Measurements from ENCODE around the gene WNT7A. TPM values are rescaled to one million over a fixed set of nuclear protein-coding genes. Genes with fewer than 3 reads are reported as not detected.

Gene WNT7A
- total RNA-seq, 1 experiment from 2014 or later, result not detected

DNA sequence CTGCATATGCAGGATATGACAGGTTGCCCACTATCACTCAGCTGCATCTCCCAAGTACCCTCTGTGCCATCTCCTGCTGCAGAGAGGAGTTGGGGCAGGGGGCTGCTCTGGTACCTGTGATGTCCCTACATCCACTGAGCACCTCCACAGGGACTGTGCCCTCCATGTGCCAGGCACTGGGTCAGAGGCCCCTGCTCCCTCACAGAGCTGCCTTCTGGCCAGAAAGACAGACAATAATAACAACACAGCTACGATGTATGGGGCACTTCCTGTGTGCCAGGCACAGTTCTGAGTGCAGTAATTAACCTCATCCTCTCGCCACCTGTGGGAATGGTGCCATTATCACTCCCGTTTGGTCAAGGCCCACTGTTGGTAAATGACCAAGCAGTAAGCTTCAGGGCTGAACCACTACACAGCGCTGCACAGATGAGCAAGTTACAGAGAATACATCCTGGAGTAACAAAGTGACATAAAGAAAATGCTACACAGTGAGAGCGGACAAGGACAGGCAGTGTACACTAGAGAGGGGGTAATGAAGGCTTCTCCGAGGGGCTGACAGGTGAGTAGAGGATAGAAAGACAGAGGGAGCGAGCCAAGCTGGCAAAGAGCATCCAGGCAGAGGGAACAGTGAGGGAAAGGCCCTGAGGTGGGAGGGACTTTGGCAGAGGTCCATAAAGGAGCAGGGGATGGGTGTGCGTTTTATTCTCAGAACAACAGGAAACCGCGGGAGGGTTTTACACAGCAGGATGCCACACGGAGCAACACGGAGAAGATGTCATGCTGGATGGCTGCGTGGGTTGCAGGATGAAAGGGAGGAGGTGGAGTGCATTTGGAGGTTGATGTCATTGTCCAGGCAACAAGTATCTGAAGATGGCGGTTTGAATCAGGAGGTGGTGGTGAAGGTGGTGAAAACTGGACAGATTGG lies 13.6 kb downstream of the WNT7A start:
- H3K27me3 Mint-ChIP-seq (ENCODE audit: low read depth), result peaks cover 75% of the 10 kb centered on the region
- no peak overlapping the region for H3K4me3 Mint-ChIP-seq

More for the DNA sequence above, 13.6 kb downstream of the WNT7A start:
- H3K79me1 ChIP-seq (ENCODE audit: insufficient read depth, low read depth, low read length, poor library complexity, severe bottlenecking), result no peaks in the 10 kb centered on the region
- H4K5ac ChIP-seq (ENCODE audit: insufficient read length, low read depth, low read length), result no peak overlapping the region
- H3K27me3 ChIP-seq (ENCODE audit: insufficient read depth, low read length), result no peaks in the 10 kb centered on the region; the same call in 1 of the 2 replicates
- H3K9me3 ChIP-seq (ENCODE audit: control insufficient read depth, low read depth, low read length), result no peaks in the 10 kb centered on the region
- no peaks in the 10 kb centered on the region for H3K23me2 ChIP-seq (ENCODE audit: insufficient read length, low read depth, low read length, poor library complexity, severe bottlenecking)
- H3K18ac ChIP-seq (ENCODE audit: insufficient read length, low read depth, low read length), result no peak overlapping the region
- H2AK5ac ChIP-seq (ENCODE audit: insufficient read length, low read length), result no peak overlapping the region
- H2BK15ac ChIP-seq (ENCODE audit: low read depth, low read length), result no peak overlapping the region
- H3K9me3 Mint-ChIP-seq, result peaks cover 0 to under 1% of the 10 kb centered on the region in 2 experiments; a peak in 3 of 5 replicates
- H4K20me1 ChIP-seq (ENCODE audit: control insufficient read depth, insufficient read depth, insufficient read length), result peaks cover 2% of the 10 kb centered on the region
- H3K23ac ChIP-seq (ENCODE audit: insufficient read length, low read depth, low read length), result no peak overlapping the region
- TF ChIP-seq, protein P1, sequence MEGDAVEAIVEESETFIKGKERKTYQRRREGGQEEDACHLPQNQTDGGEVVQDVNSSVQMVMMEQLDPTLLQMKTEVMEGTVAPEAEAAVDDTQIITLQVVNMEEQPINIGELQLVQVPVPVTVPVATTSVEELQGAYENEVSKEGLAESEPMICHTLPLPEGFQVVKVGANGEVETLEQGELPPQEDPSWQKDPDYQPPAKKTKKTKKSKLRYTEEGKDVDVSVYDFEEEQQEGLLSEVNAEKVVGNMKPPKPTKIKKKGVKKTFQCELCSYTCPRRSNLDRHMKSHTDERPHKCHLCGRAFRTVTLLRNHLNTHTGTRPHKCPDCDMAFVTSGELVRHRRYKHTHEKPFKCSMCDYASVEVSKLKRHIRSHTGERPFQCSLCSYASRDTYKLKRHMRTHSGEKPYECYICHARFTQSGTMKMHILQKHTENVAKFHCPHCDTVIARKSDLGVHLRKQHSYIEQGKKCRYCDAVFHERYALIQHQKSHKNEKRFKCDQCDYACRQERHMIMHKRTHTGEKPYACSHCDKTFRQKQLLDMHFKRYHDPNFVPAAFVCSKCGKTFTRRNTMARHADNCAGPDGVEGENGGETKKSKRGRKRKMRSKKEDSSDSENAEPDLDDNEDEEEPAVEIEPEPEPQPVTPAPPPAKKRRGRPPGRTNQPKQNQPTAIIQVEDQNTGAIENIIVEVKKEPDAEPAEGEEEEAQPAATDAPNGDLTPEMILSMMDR (conservative IDR thresholded peaks at IDR 0.05), result no peak
- DNase-seq, result no peak
- H3K4ac ChIP-seq (ENCODE audit: low read depth, low read length), result no peak overlapping the region
- H2BK120ac ChIP-seq (ENCODE audit: low read depth, low read length, poor library complexity, severe bottlenecking), result no peak overlapping the region
- H3K14ac ChIP-seq (ENCODE audit: insufficient read depth, low read length), result no peak overlapping the region; the same call in 1 of the 2 replicates
- no peak overlapping the region for H3K4me2 ChIP-seq (ENCODE audit: insufficient read depth, insufficient read length, low read length)
- H4K8ac ChIP-seq (replicated peaks; ENCODE audit: insufficient read length, low read depth, low read length), result no peak overlapping the region
- no peaks in the 10 kb centered on the region; a peak in 2 of 7 replicates for H3K36me3 Mint-ChIP-seq (ENCODE audit: insufficient read depth in 1 of 3, low read depth in 3 of 3)
- peaks cover 23 to 26% of the 10 kb centered on the region in 2 experiments for H3K4me1 Mint-ChIP-seq
- no peak overlapping the region for H3K56ac ChIP-seq (ENCODE audit: insufficient read length, low read depth, low read length)
- WGBS (ENCODE audit: extremely low coverage, insufficient read length, low lambda C conversion rate), result no CpG with 5 or more reads among the region's 14 CpGs
- no peak overlapping the region for H2BK5ac ChIP-seq (ENCODE audit: insufficient read length, low read length)
- no peaks in the 10 kb centered on the region; the same call in 1 of the 2 replicates for H3K4me1 ChIP-seq (ENCODE audit: insufficient read depth, low read length)
- H2BK12ac ChIP-seq (ENCODE audit: insufficient read length, low read depth, low read length), result no peak overlapping the region
- no peak overlapping the region for H4K91ac ChIP-seq (ENCODE audit: insufficient read length, low read depth, low read length)
- H2BK20ac ChIP-seq (ENCODE audit: low read depth, low read length, poor library complexity, severe bottlenecking), result no peak overlapping the region
- H3K27ac Mint-ChIP-seq, result no peak overlapping the region; a peak in 1 of 7 replicates
- no peak overlapping the region for H3T11ph ChIP-seq (ENCODE audit: low read length)
- H3K9ac ChIP-seq (ENCODE audit: extremely low read depth, insufficient read length, low read length), result no peak overlapping the region
- no peaks in the 10 kb centered on the region for H3K79me2 ChIP-seq (ENCODE audit: insufficient read depth, low read length)
- no peak overlapping the region for H3K27ac ChIP-seq (ENCODE audit: insufficient read length, low read depth, low read length)
- no peak overlapping the region for H2AFZ ChIP-seq (ENCODE audit: low read length)

Data from H9 (cell line).